GM12801 (cell line): ENCODE measurements around the gene SHC1.

Source experiments
- TF ChIP-seq, protein P1 (sequence below): IDR thresholded peaks from one replicate; pipeline ENCODE4 v1.5.1; 2011; ENCODE audit warnings: control low read depth; ENCODE audit not compliant: insufficient read length; ENCODE audit errors: extremely low read depth

The SHC1 gene

GRCh38 chr1:155011004-155011416, 40.5 kb upstream of the SHC1 start:
- TF ChIP-seq, protein P1, sequence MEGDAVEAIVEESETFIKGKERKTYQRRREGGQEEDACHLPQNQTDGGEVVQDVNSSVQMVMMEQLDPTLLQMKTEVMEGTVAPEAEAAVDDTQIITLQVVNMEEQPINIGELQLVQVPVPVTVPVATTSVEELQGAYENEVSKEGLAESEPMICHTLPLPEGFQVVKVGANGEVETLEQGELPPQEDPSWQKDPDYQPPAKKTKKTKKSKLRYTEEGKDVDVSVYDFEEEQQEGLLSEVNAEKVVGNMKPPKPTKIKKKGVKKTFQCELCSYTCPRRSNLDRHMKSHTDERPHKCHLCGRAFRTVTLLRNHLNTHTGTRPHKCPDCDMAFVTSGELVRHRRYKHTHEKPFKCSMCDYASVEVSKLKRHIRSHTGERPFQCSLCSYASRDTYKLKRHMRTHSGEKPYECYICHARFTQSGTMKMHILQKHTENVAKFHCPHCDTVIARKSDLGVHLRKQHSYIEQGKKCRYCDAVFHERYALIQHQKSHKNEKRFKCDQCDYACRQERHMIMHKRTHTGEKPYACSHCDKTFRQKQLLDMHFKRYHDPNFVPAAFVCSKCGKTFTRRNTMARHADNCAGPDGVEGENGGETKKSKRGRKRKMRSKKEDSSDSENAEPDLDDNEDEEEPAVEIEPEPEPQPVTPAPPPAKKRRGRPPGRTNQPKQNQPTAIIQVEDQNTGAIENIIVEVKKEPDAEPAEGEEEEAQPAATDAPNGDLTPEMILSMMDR: no peak

DNA sequence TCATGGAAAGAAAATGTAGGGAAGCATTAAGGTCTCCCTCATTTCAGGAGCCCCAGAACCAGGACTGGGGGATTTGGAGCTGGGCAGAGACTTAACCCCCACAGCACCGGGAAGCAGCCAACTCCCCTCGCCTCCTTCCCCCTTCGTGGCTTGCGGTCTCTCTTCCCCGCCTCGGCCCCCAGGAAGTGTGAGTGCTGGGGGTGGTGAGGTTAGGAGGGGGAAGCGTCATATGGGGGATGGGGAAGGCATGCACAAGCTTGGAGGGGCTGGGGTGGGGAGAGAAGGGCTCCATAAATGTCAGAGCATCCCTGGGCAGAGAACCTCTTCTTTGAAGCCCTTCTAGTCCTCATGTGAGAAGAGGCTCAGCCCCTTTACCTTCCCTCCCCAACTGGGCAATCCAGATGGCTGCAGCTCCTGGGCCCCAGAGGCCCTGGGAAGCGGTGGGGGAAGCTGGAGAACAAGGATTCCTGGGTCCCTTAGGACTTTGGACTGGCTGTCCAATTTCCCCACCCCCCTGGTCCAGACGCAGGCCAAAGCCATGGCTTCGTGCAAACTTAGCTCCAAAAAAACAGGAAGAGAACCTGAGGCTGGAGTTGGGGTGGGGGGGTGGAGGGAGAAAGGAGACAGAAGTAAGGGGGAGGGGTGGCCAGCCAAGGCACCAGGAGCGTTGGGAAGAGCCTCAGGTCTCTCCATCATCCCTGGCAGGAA, 39.8 kb upstream of the SHC1 start:
- TF ChIP-seq, protein P1: no peak

DNA sequence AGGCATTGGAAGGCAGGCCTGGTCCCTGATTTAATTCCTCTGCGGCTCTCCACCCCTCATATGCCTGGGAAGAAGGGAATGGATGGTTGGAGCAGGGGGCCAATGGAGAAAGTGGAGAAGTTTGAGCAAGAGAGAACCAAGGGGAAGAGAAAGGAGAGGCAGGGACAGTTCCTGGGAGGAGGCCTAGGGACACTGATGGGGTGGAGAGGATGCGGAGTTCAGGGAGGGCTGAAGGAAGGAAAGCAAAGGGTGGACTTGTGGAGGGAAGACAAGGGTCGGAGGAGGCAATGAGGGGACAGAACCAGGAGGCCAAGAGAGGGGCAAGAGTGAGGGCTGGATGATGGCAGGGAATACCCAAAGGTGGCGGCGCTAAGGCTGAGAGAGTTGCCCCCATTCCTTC, 39.2 kb upstream of the SHC1 start:
- TF ChIP-seq, protein P1: no peak

DNA sequence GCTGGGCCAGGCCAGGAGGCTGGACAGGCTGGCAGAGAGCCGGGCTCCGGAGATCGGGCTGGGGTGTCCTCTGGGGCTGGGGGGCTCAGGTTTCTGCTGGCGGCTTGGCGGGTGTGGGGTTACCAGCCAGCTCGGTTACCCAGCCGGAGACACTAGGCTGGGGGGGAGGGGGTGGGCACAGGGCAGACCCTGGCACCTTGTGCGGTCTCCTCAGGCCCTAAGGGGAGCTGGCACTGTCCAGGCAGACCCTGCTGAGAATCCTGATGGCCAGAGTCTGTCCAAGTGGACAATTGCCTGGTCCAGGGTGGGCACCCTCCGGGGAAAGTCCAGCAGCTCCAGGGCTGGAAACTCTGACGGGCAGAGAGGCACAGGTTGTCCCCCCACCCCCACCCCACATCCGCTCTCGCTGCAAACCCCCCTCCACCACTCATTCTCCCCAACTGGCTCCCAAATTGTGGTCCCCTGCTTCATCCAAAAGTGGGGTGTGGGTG, 38.7 kb upstream of the SHC1 start:
- TF ChIP-seq, protein P1: no peak

GRCh38 chr1:155008015-155008941, 37.7 kb upstream of the SHC1 start:
- TF ChIP-seq, protein P1: no peak

GRCh38 chr1:155007251-155007828, 36.8 kb upstream of the SHC1 start:
- TF ChIP-seq, protein P1: no peak

DNA sequence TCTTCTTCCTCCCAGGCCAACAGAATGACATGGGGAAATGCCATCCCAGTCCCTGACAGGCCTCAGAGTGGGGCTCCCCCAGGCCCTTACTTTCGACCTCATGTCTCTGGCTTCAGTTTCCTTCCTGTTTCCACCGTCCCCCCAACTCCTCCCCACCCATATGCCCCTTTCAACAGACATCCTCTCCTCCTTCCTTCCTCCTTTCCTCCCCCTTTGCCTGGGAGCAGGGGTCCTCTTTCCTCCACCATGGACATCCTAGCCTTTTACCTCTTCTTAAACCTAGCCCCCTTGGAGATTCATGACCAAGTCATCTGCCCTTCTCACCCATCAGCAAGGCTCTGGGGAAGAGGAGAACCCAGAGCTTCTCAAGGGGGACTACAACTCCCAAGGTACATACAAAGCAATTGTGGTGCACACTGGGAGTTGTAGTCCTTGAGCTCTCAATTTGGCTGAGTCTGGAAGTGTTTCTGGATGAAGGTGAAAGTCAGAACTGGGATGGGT, 36.1 kb upstream of the SHC1 start:
- TF ChIP-seq, protein P1: no peak
